SIG-M5 treated with dmso at 0.1 percent for 504 hours (cell line): ENCODE data around the gene LCE1C.

ENCODE experiments used
- DNase-seq: peaks from one replicate; lab custom pipeline; 2025; ENCODE audit not compliant: unreplicated experiment; lab: John Stamatoyannopoulos, UW

Gene LCE1C

GRCh38 chr1:152806576-152806975, at the start of gene LCE1C:
LCE1C (minus strand) TSS chr1:152806651; CDS start chr1:152805478, 1,173 bp downstream.
- DNase-seq = no peak

- DNase-seq = no peak
Observed at GRCh38 chr1:152855661-152856060, 49.2 kb upstream of the LCE1C start.

GRCh38 chr1:152842556-152842955, 36.1 kb upstream of the LCE1C start, which contains the start of gene LCE6A:
LCE6A (plus strand) TSS chr1:152842856; CDS start chr1:152843521, 665 bp downstream.
- no peak for DNase-seq

GRCh38 chr1:152836870-152837269, 30.4 kb upstream of the LCE1C start:
- DNase-seq = no peak

GRCh38 chr1:152827173-152827572, 20.7 kb upstream of the LCE1C start, which contains the start of gene LCE1A:
LCE1A (plus strand) TSS chr1:152827473; CDS start chr1:152827473, 0 bp downstream.
- no peak for DNase-seq

GRCh38 chr1:152824964-152825363, 18.5 kb upstream of the LCE1C start:
- DNase-seq = no peak

- DNase-seq = no peak
Observed at GRCh38 chr1:152823294-152823693, 16.8 kb upstream of the LCE1C start.

- no peak for DNase-seq
Observed at GRCh38 chr1:152817309-152817708, 10.9 kb upstream of the LCE1C start.

GRCh38 chr1:152811671-152812070, 5.2 kb upstream of the LCE1C start, which contains the start of gene LCE1B:
LCE1B (plus strand) TSS chr1:152811971; CDS start chr1:152812447, 476 bp downstream.
- DNase-seq = no peak

- no peak for DNase-seq
Observed at GRCh38 chr1:152811050-152811449, 4.6 kb upstream of the LCE1C start.

GRCh38 chr1:152801333-152801732, 5.1 kb downstream of the LCE1C start:
- DNase-seq = no peak

GRCh38 chr1:152796421-152796820, 10.0 kb downstream of the LCE1C start, which contains the start of gene LCE1D:
LCE1D (plus strand) TSS chr1:152796721; CDS start chr1:152797795, 1,074 bp downstream.
- DNase-seq = no peak

- no peak for DNase-seq
Observed at GRCh38 chr1:152795686-152796085, 10.8 kb downstream of the LCE1C start.

GRCh38 chr1:152786077-152786476, 20.4 kb downstream of the LCE1C start, which contains the start of gene LCE1E:
LCE1E (plus strand) TSS chr1:152786257; CDS start chr1:152787300, 1,043 bp downstream.
- no peak for DNase-seq

GRCh38 chr1:152783095-152783494, 23.4 kb downstream of the LCE1C start:
- DNase-seq = no peak

- DNase-seq = no peak
Observed at GRCh38 chr1:152777510-152778137, 28.8 kb downstream of the LCE1C start.

- DNase-seq = no peak
Observed at GRCh38 chr1:152776361-152776760, 30.1 kb downstream of the LCE1C start.

GRCh38 chr1:152774875-152775274, 31.6 kb downstream of the LCE1C start, which contains the start of gene LCE1F:
LCE1F (plus strand) TSS chr1:152775140; CDS start chr1:152776372, 1,232 bp downstream.
- no peak for DNase-seq

- no peak for DNase-seq
Observed at GRCh38 chr1:152770411-152770810, 36.0 kb downstream of the LCE1C start.

- DNase-seq = no peak
Observed at GRCh38 chr1:152768847-152769533, 37.5 kb downstream of the LCE1C start.

GRCh38 chr1:152761609-152762213, 44.7 kb downstream of the LCE1C start:
- no peak for DNase-seq
